DND-41 (cell line): ENCODE data around the gene EZH1.

ENCODE experiments used
- CTCF ChIP-seq: IDR thresholded peaks from 2 replicates; pipeline ENCODE4 v1.5.1; 2012; ENCODE audit warnings: borderline replicate concordance, low read length, moderate library complexity, mild to moderate bottlenecking; ENCODE audit not compliant: poor library complexity, severe bottlenecking; ENCODE audit errors: extremely low read depth
- EZH2 ChIP-seq: IDR thresholded peaks from 3 replicates; pipeline ENCODE4 v1.6.1; 2012; ENCODE audit warnings: borderline replicate concordance, low read depth, mild to moderate bottlenecking, moderate library complexity, low read length, inconsistent platforms; ENCODE audit not compliant: severe bottlenecking

DNA sequence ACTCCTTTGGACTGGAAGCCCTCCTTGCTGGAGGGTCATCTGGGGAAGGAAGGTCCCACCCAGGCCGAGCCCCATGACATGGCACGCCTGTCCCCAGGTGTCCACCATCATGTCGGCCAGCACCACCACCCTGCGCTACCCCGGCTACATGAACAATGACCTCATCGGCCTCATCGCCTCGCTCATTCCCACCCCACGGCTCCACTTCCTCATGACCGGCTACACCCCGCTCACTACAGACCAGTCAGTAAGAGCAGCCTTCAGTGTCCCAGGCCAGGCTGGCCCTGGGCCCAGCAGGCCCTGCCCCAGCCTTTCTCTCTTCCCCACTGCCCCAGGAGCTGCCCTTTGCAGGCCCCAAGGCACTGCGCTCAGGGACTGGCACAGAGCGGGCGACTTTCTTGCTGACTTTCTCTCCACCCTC, 79.2 kb downstream of the EZH1 start:
- no peak for TF ChIP-seq CTCF
- TF ChIP-seq EZH2: no peak
